Epithelial cell of prostate (primary cell): ENCODE results near the gene FAM171A1.
"Not testable (repeated sequence)": the region's sequence is repeated elsewhere in the genome, so short reads cannot be mapped to it uniquely, and the experiment has no call there.

Experiments
- DNase-seq: peaks from one replicate; pipeline ENCODE4 v3.0.0-alpha.2; 2011; ENCODE audit warnings: low read depth, low spot score
- H3K27ac ChIP-seq: fragments of 450-650 bp; 2 replicates; pipeline ENCODE4 v1.5.1; 2017; ENCODE audit warnings: mild to moderate bottlenecking

Gene FAM171A1

DNA sequence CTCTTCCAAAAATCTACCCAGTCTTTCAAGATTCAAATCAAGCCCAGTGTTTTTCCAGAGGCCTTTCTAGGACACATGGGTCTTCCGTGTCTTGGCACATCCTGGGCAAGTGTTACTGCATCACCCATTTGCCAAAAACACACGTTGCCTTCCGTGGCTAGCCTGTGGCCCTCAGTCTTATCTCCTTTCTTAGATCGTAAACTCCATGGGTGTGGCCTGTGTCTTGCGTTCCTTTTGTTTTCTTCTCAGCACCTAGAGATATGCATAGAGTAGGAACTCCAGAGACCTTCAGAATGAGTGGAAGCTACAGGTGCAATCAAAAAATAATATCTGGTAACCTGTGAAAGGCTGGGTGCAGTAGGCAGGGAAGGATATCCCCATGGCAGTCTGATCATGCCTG is 146.1 kb downstream of the FAM171A1 start:
- DNase-seq: no peak
- H3K27ac ChIP-seq: no peak overlapping the region

GRCh38 chr10:15223174-15223573 is 147.9 kb downstream of the FAM171A1 start:
- no peak for DNase-seq
- H3K27ac ChIP-seq: no peak overlapping the region

DNA sequence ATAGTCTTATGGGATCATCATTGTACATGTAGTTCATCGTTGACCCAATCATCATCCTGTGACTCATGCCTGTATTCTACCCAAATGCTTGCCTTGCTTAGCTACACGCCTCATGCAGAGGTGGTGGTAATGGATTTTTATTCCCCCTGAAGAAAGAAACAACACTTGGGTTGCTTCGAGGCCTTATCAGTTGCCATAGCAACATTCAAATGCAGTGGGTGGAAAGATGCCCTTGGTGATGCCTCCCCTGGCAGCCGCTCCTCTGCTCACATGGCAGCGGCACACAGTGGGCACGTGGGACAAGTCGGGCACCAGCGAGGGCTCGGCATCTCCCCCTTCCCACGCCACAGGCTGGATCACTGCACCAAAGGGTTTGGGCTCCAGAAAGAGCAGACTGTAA is 148.6 kb downstream of the FAM171A1 start:
- H3K27ac ChIP-seq: no peak overlapping the region

GRCh38 chr10:15220445-15220844 is 150.6 kb downstream of the FAM171A1 start:
- DNase-seq: no peak
- no peak overlapping the region for H3K27ac ChIP-seq

More for the DNA sequence above, 148.6 kb downstream of the FAM171A1 start:
- DNase-seq: no peak

DNA sequence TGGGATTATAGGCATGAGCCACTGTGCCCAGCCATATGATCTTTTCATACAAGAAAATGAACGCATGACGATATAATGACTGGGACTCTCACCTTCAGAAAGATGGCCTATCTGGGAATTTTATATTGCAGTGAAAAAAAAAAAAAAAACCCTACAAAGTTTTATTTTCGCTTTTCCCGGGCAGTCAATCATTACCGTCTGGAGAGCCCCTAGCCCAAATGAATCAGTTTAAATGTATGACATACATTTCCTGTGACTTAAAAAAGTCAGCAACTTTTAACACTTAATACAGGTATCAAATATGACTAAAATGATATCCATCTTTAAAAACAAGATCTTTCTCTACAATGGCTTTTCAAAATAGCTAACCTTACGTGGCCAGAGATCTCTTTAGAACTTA is 154.4 kb downstream of the FAM171A1 start:
- no peak overlapping the region for H3K27ac ChIP-seq
- no peak for DNase-seq

GRCh38 chr10:15214237-15214636 is 156.9 kb downstream of the FAM171A1 start:
- no peak overlapping the region for H3K27ac ChIP-seq
- DNase-seq: no peak

DNA sequence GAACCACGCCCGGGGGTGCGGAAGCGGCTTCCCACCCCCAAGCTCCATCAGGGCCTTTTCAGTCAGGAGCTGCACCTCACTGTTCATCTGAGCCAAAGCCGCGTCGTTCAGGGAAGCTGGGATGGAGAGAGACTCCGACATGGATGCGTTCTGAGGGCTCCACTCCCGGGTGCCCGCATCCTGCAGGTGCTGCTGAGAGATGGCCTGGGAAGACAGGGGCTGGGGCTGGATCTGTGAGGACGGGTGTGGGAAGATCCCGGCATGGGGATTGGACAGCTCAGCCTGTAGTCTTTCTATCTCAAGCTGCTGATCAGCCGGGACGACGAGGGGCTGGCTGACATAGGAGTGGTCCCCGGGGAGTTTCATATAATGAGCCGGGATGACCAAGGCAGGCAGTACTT is 157.6 kb downstream of the FAM171A1 start:
- DNase-seq: no peak
- no peak overlapping the region for H3K27ac ChIP-seq

DNA sequence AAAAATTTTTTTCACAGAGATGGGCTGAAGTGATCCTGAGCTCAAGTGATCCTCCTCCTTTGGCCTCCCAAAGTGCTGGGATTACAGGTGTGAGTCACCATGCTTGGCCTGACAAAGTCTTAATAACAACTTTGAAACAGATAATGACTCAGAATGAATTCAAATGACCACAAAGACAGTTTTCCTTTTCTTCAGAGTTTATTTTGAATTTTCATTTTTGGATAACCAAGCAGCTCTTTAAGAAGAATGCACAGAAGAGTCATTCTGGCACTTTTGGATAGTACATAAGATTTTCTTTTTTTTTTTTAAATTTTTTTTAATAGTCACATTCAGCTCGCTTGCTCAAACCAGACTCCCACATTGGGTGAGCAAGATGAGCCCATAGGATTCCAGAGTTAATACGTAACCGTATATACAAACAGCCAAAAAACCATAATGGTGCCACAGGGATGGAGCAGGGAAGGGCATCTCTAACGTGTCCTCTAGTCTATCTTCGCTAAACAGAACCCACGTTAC is 159.6 kb downstream of the FAM171A1 start:
- DNase-seq: no peak

GRCh38 chr10:15210521-15210920 is 160.6 kb downstream of the FAM171A1 start:
- no peak for DNase-seq

More for the DNA sequence above, 159.6 kb downstream of the FAM171A1 start:
- no peak overlapping the region for H3K27ac ChIP-seq

DNA sequence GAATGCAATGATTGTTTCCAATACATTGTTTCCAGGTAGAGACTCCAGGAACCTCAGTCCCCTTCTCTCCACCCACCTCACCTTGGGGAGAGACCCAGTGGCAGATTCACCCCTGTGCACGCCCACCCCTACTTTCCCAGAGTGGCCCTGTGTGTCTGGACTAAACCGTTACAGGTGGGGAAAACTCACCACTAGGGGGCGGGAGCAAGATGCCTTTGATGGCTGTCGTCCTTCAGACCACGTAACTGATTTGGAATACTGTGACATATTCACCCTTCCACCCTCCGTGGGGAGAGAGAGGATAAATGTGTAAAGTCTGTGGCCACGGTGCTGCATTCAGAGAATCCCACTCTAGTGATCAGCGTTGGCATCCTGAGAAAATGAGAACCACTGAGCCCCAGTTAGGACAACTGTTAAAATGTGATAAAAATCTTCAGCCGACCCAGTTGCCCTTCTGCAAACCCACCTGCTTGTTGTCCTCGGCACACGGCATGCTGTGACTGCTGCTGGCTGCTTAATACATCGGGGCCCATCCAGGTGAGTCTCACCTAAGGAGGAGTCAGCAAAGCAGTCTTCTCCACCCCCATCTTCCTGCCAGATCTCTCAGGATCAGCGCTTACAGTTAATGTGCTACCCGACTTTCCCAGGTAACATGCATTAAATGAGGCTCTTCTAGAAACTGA is 161.1 kb downstream of the FAM171A1 start:
- no peak overlapping the region for H3K27ac ChIP-seq

More at GRCh38 chr10:15210521-15210920, 160.6 kb downstream of the FAM171A1 start:
- H3K27ac ChIP-seq: no peak overlapping the region

DNA sequence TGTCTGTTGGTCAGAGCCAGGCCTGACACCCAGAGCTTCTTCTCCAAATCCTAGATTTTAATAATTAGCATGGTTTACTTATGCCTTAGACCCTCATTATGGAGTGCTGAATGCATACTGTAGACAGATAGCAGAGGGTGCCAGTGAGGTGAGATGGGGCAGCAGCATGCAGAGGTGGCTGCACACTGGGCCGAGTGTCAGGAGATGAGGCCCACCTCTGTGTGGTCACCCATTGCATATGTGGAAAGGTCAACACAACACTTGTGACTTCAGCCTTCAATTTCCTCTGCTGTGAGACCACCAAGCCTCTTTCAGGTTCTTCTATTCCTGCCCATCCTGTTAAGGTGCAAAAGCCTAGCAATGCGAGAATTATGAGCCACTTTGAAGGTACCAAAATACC is 162.9 kb downstream of the FAM171A1 start:
- H3K27ac ChIP-seq: no peak overlapping the region
- DNase-seq: no peak

More for the DNA sequence above, 161.1 kb downstream of the FAM171A1 start:
- no peak for DNase-seq

DNA sequence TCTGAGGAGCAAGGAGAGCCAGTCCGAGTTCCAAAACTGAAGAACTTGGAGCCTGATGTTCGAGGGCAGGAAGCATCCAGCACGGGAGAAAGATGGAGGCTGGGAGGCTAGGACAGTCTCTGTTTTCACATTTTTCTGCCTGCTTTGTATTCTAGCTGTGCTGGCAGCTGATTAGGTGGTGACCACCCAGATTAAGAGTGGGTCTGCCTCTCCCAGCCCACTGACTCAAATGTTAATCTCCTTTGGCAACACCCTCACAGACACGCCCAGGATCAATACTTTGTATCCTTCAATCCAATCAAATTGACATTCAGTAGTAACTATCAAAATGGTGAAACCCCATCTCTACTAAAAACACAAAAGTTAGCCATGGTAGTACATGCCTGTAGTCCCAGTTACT is 163.7 kb downstream of the FAM171A1 start:
- DNase-seq, H3K27ac ChIP-seq: not testable (repeated sequence)

- H3K27ac ChIP-seq: no peak overlapping the region
- DNase-seq: no peak
These were observed 168.4 kb downstream of the FAM171A1 start for GRCh38 chr10:15202639-15203038.

GRCh38 chr10:15202301-15202621 is 168.8 kb downstream of the FAM171A1 start:
- DNase-seq: not testable (repeated sequence)
- H3K27ac ChIP-seq: peak overlapping the region; percentile 50

DNA sequence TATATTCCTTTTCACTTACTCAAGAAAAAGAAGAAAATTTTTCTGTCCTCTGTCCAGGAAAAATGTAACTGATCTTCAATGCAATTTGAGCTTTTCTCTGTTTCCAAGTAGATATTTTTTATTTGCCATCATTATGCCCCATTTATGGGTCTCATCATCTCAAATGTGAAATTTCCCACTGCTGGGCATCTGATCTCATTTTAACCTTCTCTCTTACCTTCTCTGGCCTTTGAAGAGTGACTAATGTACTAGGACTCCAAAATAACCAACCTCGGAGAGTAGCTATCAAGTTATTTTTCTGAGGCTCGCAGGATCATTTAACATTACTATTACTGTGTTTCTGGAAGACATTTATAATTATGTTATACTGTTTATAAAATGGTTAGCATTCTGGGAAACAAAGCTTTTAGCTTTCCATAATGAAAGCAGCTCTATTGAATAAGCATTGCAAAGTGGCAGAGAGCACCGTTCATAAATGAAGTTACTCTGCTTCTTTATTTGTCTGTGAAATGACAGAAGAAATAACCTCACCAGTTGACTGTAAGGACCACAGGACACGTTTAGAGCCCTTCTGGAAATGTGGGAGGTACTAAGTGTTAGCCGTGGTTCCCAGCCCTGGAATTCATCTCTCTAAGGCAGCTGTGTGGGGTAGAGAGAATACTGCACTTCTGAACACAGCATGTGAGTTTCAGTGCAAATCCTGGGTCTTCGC is 169.3 kb downstream of the FAM171A1 start:
- peak overlapping the region; percentile 50 for H3K27ac ChIP-seq
- no peak for DNase-seq

DNA sequence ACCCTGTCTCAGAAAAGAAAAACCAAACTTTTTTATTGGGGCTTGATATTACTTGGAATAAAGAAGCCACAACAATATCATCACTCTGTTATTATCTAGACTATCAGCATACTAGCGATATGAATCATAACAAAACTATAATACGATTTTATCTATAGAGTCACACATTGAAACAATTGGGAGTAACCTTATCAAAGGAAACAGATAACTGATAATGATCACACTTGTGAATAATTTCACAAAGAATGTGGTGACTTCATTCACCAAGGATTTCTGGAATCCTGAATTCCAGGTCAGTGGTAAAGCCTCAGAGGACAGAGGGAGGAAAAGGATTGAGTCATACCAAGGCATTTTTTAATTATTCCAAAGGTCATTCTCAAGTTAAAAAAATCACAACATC is 170.5 kb downstream of the FAM171A1 start:
- DNase-seq: no peak
- peak overlapping the region; percentile 50 for H3K27ac ChIP-seq

DNA sequence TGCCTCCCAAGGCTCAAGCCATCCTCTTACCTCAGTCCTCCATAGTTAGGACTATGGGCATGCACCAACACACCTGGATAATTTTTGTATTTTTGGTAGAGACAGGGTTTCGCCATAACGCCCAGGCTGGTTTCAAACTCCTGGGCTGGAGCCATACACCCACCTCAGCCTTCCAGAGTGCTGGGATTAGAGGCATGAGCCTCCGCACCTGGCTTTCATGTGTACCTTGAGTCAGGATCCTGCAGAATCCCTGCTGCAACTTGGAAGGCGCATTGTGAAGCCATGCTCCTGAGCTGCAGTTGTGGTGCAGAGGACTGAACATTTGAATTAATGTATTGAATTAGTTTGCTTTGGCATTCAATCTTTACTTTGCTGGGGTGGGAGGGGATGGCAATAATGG is 173.2 kb downstream of the FAM171A1 start:
- no peak for DNase-seq
- no peak overlapping the region for H3K27ac ChIP-seq

DNA sequence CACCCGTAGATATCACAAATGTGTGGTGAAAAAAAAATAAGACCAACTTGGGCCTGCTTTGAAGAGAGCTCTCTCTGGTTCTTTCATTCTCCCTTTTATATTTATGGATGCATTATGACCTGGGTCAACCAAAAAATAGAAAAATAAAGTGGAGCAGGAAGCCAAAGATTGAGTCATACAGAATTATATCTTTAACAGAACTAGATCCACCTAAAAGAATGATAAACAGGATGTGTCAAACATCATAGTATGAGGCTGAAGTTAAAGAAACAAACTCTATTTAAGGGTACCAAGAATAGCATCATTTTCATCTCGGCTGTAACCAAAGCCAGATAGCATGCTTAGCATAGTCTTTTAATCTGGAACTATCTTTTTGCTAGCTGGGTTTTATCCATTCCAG is 173.8 kb downstream of the FAM171A1 start:
- H3K27ac ChIP-seq: no peak overlapping the region
- no peak for DNase-seq

DNA sequence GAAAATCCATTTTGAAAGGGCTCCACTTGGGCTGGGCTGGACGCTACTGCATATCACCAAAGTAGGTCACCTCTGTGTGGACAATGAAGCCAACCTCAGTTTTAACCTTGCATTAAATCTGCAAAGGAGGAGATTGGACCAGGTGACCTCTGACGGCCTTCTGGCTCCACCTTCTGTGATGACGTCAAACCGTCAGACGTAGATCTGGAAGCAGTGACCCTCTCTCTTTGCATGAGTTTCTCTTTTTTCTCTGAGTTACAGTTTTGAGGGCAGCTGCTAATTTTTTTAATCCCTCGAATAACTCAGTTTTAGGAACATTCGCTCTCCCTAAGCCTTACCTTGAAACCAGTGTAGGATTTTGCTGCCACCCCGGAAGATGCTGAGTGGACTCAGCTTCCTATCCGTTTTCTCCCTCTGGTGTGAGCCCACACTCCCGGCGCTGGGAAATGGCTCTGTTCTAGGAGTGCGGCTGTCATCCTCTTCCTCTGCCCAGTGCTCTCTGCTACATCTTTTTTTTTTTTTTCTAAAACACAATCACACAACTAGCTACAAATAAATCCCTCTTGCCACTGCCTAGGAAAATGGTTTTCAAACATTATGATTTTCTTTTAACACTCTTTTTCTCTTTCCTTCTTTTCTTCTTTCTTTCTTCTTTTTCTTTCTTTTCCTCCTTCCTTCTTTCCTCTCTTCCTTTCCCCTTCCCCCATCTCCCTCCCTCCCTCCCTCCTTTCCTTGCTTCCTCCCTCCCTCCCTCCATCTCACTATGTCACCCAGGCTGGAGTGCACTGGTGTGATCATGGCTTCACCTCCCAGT is 174.9 kb downstream of the FAM171A1 start:
- DNase-seq: no peak
- no peak overlapping the region for H3K27ac ChIP-seq

- no peak for DNase-seq
- no peak overlapping the region for H3K27ac ChIP-seq
These were observed 181.8 kb downstream of the FAM171A1 start for GRCh38 chr10:15189133-15189885.
